ENCODE measurements around the gene PUM1. TPM values are rescaled to one million over a fixed set of nuclear protein-coding genes. Genes with fewer than 3 reads are reported as not detected.

The PUM1 gene
- total and polyA plus RNA-seq, 2 donors (not counting 1 experiment from before 2014, with no cell fraction given), result 59.3 to 70.5 TPM

- Histone ChIP-seq H3K36me3 (ENCODE audit: control insufficient read depth, insufficient read depth, low read length) (peaks cover 3% of the 10 kb centered on the region), H2AFZ (ENCODE audit: low read length) (no peak overlapping the region), H3K9me3 (ENCODE audit: control insufficient read depth, insufficient read depth, low read depth, low read length) (no peaks in the 10 kb centered on the region), H3K27ac (ENCODE audit: insufficient read depth, low read length) (no peak overlapping the region), H3K9ac (ENCODE audit: insufficient read depth, low read length) (no peak overlapping the region), H3K4me1 (ENCODE audit: control insufficient read depth, extremely low read depth, insufficient read depth, low read length) (peaks cover 5% of the 10 kb centered on the region), H3K79me2 (ENCODE audit: control insufficient read depth, insufficient read depth, low read length) (peaks cover 77% of the 10 kb centered on the region), H3K4me2 (ENCODE audit: extremely low read depth, insufficient read depth, low read length) (no peak overlapping the region), H3K27me3 (ENCODE audit: control insufficient read depth, insufficient read depth, low read length) (no peaks in the 10 kb centered on the region), H4K20me1 (ENCODE audit: control insufficient read depth, extremely low read depth, insufficient read depth, low read length) (peaks cover 4% of the 10 kb centered on the region), H3K4me3 (replicated peaks in 1 of 4; ENCODE audit: control extremely low read depth in 1 of 4, insufficient read depth in 1 of 4, low read depth in 3 of 4, low read length in 4 of 4) (no peak overlapping the region)
- DNase-seq (ENCODE audit: low read depth in 2 of 2), result peak in 1 of 2 donors; percentile 60
- TF ChIP-seq EZH2 (IDR thresholded peaks at IDR 0.05; ENCODE audit: low read length, missing control alignments), result no peak
Observed at GRCh38 chr1:30990591-30990990, 74.9 kb downstream of the PUM1 start.

GRCh38 chr1:30988045-30988444 is 77.5 kb downstream of the PUM1 start:
- Histone ChIP-seq H4K20me1 (ENCODE audit: control insufficient read depth, extremely low read depth, insufficient read depth, low read length) (peaks cover 4% of the 10 kb centered on the region), H2AFZ (ENCODE audit: low read length) (no peak overlapping the region), H3K9ac (ENCODE audit: insufficient read depth, low read length) (no peak overlapping the region), H3K36me3 (ENCODE audit: control insufficient read depth, insufficient read depth, low read length) (peaks cover 3% of the 10 kb centered on the region), H3K79me2 (ENCODE audit: control insufficient read depth, insufficient read depth, low read length) (peaks cover 86% of the 10 kb centered on the region), H3K27ac (ENCODE audit: insufficient read depth, low read length) (no peak overlapping the region), H3K4me2 (ENCODE audit: extremely low read depth, insufficient read depth, low read length) (no peak overlapping the region), H3K4me1 (ENCODE audit: control insufficient read depth, extremely low read depth, insufficient read depth, low read length) (peaks cover 9% of the 10 kb centered on the region), H3K27me3 (ENCODE audit: control insufficient read depth, insufficient read depth, low read length) (no peaks in the 10 kb centered on the region), H3K9me3 (ENCODE audit: control insufficient read depth, insufficient read depth, low read depth, low read length) (no peaks in the 10 kb centered on the region), H3K4me3 (replicated peaks in 1 of 4; ENCODE audit: control extremely low read depth in 1 of 4, insufficient read depth in 1 of 4, low read depth in 3 of 4, low read length in 4 of 4) (no peak overlapping the region)
- TF ChIP-seq CTCF (conservative IDR thresholded peaks at IDR 0.05 in 1 of 2, IDR thresholded peaks at IDR 0.05 in 1 of 2; ENCODE audit: low read depth in 1 of 2, low read length in 2 of 2) (no peak), EZH2 (IDR thresholded peaks at IDR 0.05; ENCODE audit: low read length, missing control alignments) (no peak)
- no peak for DNase-seq (ENCODE audit: low read depth in 2 of 2)

GRCh38 chr1:30986755-30987154 is 78.8 kb downstream of the PUM1 start:
- H3K79me2 ChIP-seq (ENCODE audit: control insufficient read depth, insufficient read depth, low read length), result peaks cover 82% of the 10 kb centered on the region
- H3K4me1 ChIP-seq (ENCODE audit: control insufficient read depth, extremely low read depth, insufficient read depth, low read length), result peaks cover 9% of the 10 kb centered on the region
- H4K20me1 ChIP-seq (ENCODE audit: control insufficient read depth, extremely low read depth, insufficient read depth, low read length), result peaks cover 4% of the 10 kb centered on the region
- H3K4me2 ChIP-seq (ENCODE audit: extremely low read depth, insufficient read depth, low read length), result no peak overlapping the region
- no peaks in the 10 kb centered on the region for H3K36me3 ChIP-seq (ENCODE audit: control insufficient read depth, insufficient read depth, low read length)
- H3K9ac ChIP-seq (ENCODE audit: insufficient read depth, low read length), result no peak overlapping the region
- no peak overlapping the region for H3K27ac ChIP-seq (ENCODE audit: insufficient read depth, low read length)
- DNase-seq (ENCODE audit: low read depth in 2 of 2), result no peak
- H2AFZ ChIP-seq (ENCODE audit: low read length), result no peak overlapping the region
- no peaks in the 10 kb centered on the region for H3K9me3 ChIP-seq (ENCODE audit: control insufficient read depth, insufficient read depth, low read depth, low read length)
- TF ChIP-seq EZH2 (IDR thresholded peaks at IDR 0.05; ENCODE audit: low read length, missing control alignments), result no peak
- no peak overlapping the region for H3K4me3 ChIP-seq (replicated peaks in 1 of 4; ENCODE audit: control extremely low read depth in 1 of 4, insufficient read depth in 1 of 4, low read depth in 3 of 4, low read length in 4 of 4)
- no peaks in the 10 kb centered on the region for H3K27me3 ChIP-seq (ENCODE audit: control insufficient read depth, insufficient read depth, low read length)

- H3K27ac ChIP-seq (ENCODE audit: insufficient read depth, low read length), result no peak overlapping the region
- no peak for DNase-seq (ENCODE audit: low read depth in 2 of 2)
- H3K27me3 ChIP-seq (ENCODE audit: control insufficient read depth, insufficient read depth, low read length), result no peaks in the 10 kb centered on the region
- peaks cover 9% of the 10 kb centered on the region for H3K4me1 ChIP-seq (ENCODE audit: control insufficient read depth, extremely low read depth, insufficient read depth, low read length)
- no peaks in the 10 kb centered on the region for H3K9me3 ChIP-seq (ENCODE audit: control insufficient read depth, insufficient read depth, low read depth, low read length)
- no peak overlapping the region for H3K4me3 ChIP-seq (replicated peaks in 1 of 4; ENCODE audit: control extremely low read depth in 1 of 4, insufficient read depth in 1 of 4, low read depth in 3 of 4, low read length in 4 of 4)
- no peak overlapping the region for H2AFZ ChIP-seq (ENCODE audit: low read length)
- H3K4me2 ChIP-seq (ENCODE audit: extremely low read depth, insufficient read depth, low read length), result no peak overlapping the region
- H3K9ac ChIP-seq (ENCODE audit: insufficient read depth, low read length), result no peak overlapping the region
- no peak for TF ChIP-seq EZH2 (IDR thresholded peaks at IDR 0.05; ENCODE audit: low read length, missing control alignments)
- TF ChIP-seq CTCF (conservative IDR thresholded peaks at IDR 0.05 in 1 of 2, IDR thresholded peaks at IDR 0.05 in 1 of 2; ENCODE audit: low read depth in 1 of 2, low read length in 2 of 2), result no peak
- peaks cover 72% of the 10 kb centered on the region for H3K79me2 ChIP-seq (ENCODE audit: control insufficient read depth, insufficient read depth, low read length)
- H4K20me1 ChIP-seq (ENCODE audit: control insufficient read depth, extremely low read depth, insufficient read depth, low read length), result peaks cover 4% of the 10 kb centered on the region
- H3K36me3 ChIP-seq (ENCODE audit: control insufficient read depth, insufficient read depth, low read length), result no peaks in the 10 kb centered on the region
Observed at GRCh38 chr1:30984991-30985503, 80.5 kb downstream of the PUM1 start.
